ENCODE data around the gene PSTPIP1.

Gene PSTPIP1

GRCh38 chr15:77030048-77030927 lies 35.4 kb downstream of the PSTPIP1 start:
- Histone ChIP-seq H3K4me3 (replicated peaks; ENCODE audit: low read depth, low read length) (no peak overlapping the region), H3K36me3 (ENCODE audit: control insufficient read depth, insufficient read depth, low read length) (peaks cover 3% of the 10 kb centered on the region), H3K27me3 (replicated peaks; ENCODE audit: control insufficient read depth, insufficient read depth, low read length) (no peaks in the 10 kb centered on the region)
- no peak for DNase-seq (ENCODE audit: extremely low read depth, insufficient read length)
- TF ChIP-seq CTCF (IDR thresholded peaks at IDR 0.05; ENCODE audit: insufficient read depth, low read length, poor library complexity, severe bottlenecking), result no peak

GRCh38 chr15:77030928-77031375 lies 36.0 kb downstream of the PSTPIP1 start:
- Histone ChIP-seq H3K36me3 (ENCODE audit: control insufficient read depth, insufficient read depth, low read length) (peaks cover 4% of the 10 kb centered on the region), H3K27me3 (replicated peaks; ENCODE audit: control insufficient read depth, insufficient read depth, low read length) (no peaks in the 10 kb centered on the region), H3K4me3 (replicated peaks; ENCODE audit: low read depth, low read length) (no peak overlapping the region)
- TF ChIP-seq CTCF (IDR thresholded peaks at IDR 0.05; ENCODE audit: insufficient read depth, low read length, poor library complexity, severe bottlenecking), result no peak
- no peak for DNase-seq (ENCODE audit: extremely low read depth, insufficient read length)

GRCh38 chr15:77031376-77032050 lies 36.6 kb downstream of the PSTPIP1 start:
- Histone ChIP-seq H3K4me3 (replicated peaks; ENCODE audit: low read depth, low read length) (no peak overlapping the region), H3K27me3 (replicated peaks; ENCODE audit: control insufficient read depth, insufficient read depth, low read length) (no peaks in the 10 kb centered on the region), H3K36me3 (ENCODE audit: control insufficient read depth, insufficient read depth, low read length) (peaks cover 8% of the 10 kb centered on the region)
- peak; percentile 47 for DNase-seq (ENCODE audit: extremely low read depth, insufficient read length)
- peak; percentile 55 for TF ChIP-seq CTCF (IDR thresholded peaks at IDR 0.05; ENCODE audit: insufficient read depth, low read length, poor library complexity, severe bottlenecking)

GRCh38 chr15:77032052-77032646 lies 37.2 kb downstream of the PSTPIP1 start:
- peaks cover 15% of the 10 kb centered on the region for H3K36me3 ChIP-seq (ENCODE audit: control insufficient read depth, insufficient read depth, low read length)
- TF ChIP-seq CTCF (IDR thresholded peaks at IDR 0.05; ENCODE audit: insufficient read depth, low read length, poor library complexity, severe bottlenecking), result no peak
- no peak for DNase-seq (ENCODE audit: extremely low read depth, insufficient read length)
- H3K4me3 ChIP-seq (replicated peaks; ENCODE audit: low read depth, low read length), result no peak overlapping the region
- no peaks in the 10 kb centered on the region for H3K27me3 ChIP-seq (replicated peaks; ENCODE audit: control insufficient read depth, insufficient read depth, low read length)

- Histone ChIP-seq H3K36me3 (ENCODE audit: control insufficient read depth, insufficient read depth, low read length) (peaks cover 18% of the 10 kb centered on the region), H3K27me3 (replicated peaks; ENCODE audit: control insufficient read depth, insufficient read depth, low read length) (no peaks in the 10 kb centered on the region)
- DNase-seq (ENCODE audit: extremely low read depth, insufficient read length), result no peak
Measured at GRCh38 chr15:77032647-77033416, 37.9 kb downstream of the PSTPIP1 start.

More at GRCh38 chr15:77032647-77033416, 37.9 kb downstream of the PSTPIP1 start:
- H3K4me3 ChIP-seq (replicated peaks; ENCODE audit: low read depth, low read length), result no peak overlapping the region
- no peak for TF ChIP-seq CTCF (IDR thresholded peaks at IDR 0.05; ENCODE audit: insufficient read depth, low read length, poor library complexity, severe bottlenecking)

Measured in GM06990 (cell line).